Lung (tissue), 12 donors: ENCODE measurements around the gene MAPKAPK3. TPM values are rescaled to one million over a fixed set of nuclear protein-coding genes. Genes with fewer than 3 reads are reported as not detected.

Experiments
- ATAC-seq: fragments of 200-7000 bp; cut with Tn5 transposase; one replicate; pipeline ENCODE4 v1.9.1; 2020; ENCODE audit warnings: moderate number of reproducible peaks; ENCODE audit not compliant: insufficient read depth, low FRiP score
- DNase-seq, 3 donors: peaks; one replicate each; pipeline ENCODE4 v3.0.0-alpha.2; 2013 to 2017
- H3K27ac ChIP-seq, 2 donors: one replicate each; pipeline ENCODE4 v1.5.1; 2013; ENCODE audit warnings: mild to moderate bottlenecking in 2 of 2, moderate library complexity in 2 of 2, control low read depth in 1 of 2, inconsistent platforms in 1 of 2, low read depth in 1 of 2, low read length in 1 of 2
- H3K27me3 ChIP-seq, 3 donors: one replicate each; pipeline ENCODE4 v1.5.1; 2013; ENCODE audit warnings: low read length in 2 of 3; ENCODE audit not compliant: control insufficient read depth in 3 of 3, insufficient read depth in 3 of 3
- H3K36me3 ChIP-seq, 4 donors: one replicate each; pipeline ENCODE4 v1.5.1; 2013; ENCODE audit warnings: low read length in 4 of 4, mild to moderate bottlenecking in 1 of 4, moderate library complexity in 1 of 4; ENCODE audit not compliant: control insufficient read depth in 4 of 4, insufficient read depth in 4 of 4
- H3K4me1 ChIP-seq, 5 donors: one replicate each; pipeline ENCODE4 v1.5.1; 2013; ENCODE audit warnings: low read length in 5 of 5, mild to moderate bottlenecking in 2 of 5, moderate library complexity in 1 of 5; ENCODE audit not compliant: control insufficient read depth in 5 of 5, insufficient read depth in 5 of 5
- H3K4me3 ChIP-seq: one replicate; pipeline ENCODE4 v1.5.1; 2013; ENCODE audit warnings: mild to moderate bottlenecking, control low read depth, moderate library complexity
- H3K9ac ChIP-seq, 2 donors: one replicate each; pipeline ENCODE4 v1.5.1; 2013; ENCODE audit warnings: low read length in 2 of 2, control low read depth in 1 of 2; ENCODE audit not compliant: insufficient read depth in 1 of 2
- H3K9me3 ChIP-seq, 4 donors: one replicate each; pipeline ENCODE4 v1.5.1; 2013; ENCODE audit warnings: low read length in 3 of 4, mild to moderate bottlenecking in 1 of 4, moderate library complexity in 1 of 4; ENCODE audit not compliant: control insufficient read depth in 4 of 4, insufficient read depth in 3 of 4
- CTCF ChIP-seq: IDR thresholded peaks from 2 replicates; pipeline ENCODE4 v1.5.1; 2012; ENCODE audit warnings: mild to moderate bottlenecking; ENCODE audit errors: control extremely low read depth, extremely low read depth
- WGBS, 2 donors: extraction: QIAGEN DNeasy Blood & Tissue Kit; methylation state at CpG; one replicate each; pipeline ENCODE4 v1.1.7; 2013; 5-methylcytosine and 5-hydroxymethylcytosine counted together
- polyA plus RNA-seq, 2 donors: library from polyadenylated mRNA; stranded (reverse); fragments of 200-250 nt; gene quantifications; one replicate each; pipeline ENCODE4 v1.2.1, GENCODE V29; 2013
- total RNA-seq, 2 donors: library from RNA; depleted of rRNA in 1 of 2; stranded (reverse); fragments of >200 nt in 1 of 2; gene quantifications; one replicate each; pipeline ENCODE4 v1.2.1, GENCODE V29; 2014 to 2021
- donor health status: control.
- donor health status: control.
- donor health status: Bipolar disorder and iron deficiency.
- donor health status: healthy.
- donor health status: DM: yes; HTN: yes; CAD: no.

MAPKAPK3 gene
- total and polyA plus RNA-seq, 4 donors = 23.6 to 96.1 (median 71.4) TPM

- Histone ChIP-seq H3K27ac (peak overlapping the region; percentile 27 to 57), H3K36me3 (peaks cover 6 to 40% (median 36%) of the 10 kb centered on the region in 4 donors), H3K4me3 (no peak overlapping the region), H3K9me3 (no peaks in the 10 kb centered on the region), H3K9ac (no peak overlapping the region), H3K4me1 (peaks cover 8 to 51% (median 30%) of the 10 kb centered on the region in 5 donors), H3K27me3 (no peaks in the 10 kb centered on the region)
- 78 to 86% methylated on average over 29 of the region's 29 CpGs for WGBS, 2 donors
- no peak for DNase-seq
- no peak for TF ChIP-seq CTCF
- no peak for ATAC-seq
Observed at GRCh38 chr3:50607271-50608091, 9.5 kb upstream of the MAPKAPK3 start.

DNA sequence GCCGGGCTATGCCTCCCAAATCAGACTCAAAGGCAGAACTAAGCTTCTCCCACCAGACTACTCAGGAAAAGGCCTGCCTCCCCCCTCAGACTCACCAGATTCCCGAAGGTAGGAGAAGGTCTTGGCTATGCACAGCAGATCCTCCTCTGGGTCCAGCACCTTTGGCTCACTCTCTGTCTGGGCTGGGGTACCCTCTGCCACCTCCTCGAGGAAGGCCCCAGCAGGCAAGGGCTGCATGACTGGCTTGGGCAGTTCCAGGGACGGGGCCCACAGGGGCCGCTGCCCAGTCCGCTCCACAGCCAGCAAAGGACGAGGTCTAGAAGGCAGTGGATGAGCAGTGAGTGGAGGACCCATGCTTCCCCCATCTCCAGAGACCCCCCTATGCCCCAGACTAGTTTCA, 8.7 kb upstream of the MAPKAPK3 start:
- DNase-seq (no peak), ATAC-seq (no peak)
- no peaks in the 10 kb centered on the region for H3K9me3 ChIP-seq
- peak overlapping the region; percentile 37 to 43 for H3K27ac ChIP-seq
- no peaks in the 10 kb centered on the region for H3K27me3 ChIP-seq
- peaks cover 6 to 46% (median 31%) of the 10 kb centered on the region in 5 donors for H3K4me1 ChIP-seq
- H3K36me3 ChIP-seq = peaks cover 6 to 40% (median 36%) of the 10 kb centered on the region in 4 donors
- WGBS, 2 donors = 67 to 85% methylated on average over 7 of the region's 7 CpGs
- TF ChIP-seq CTCF = no peak
- H3K4me3 ChIP-seq = no peak overlapping the region
- H3K9ac ChIP-seq = no peak overlapping the region

GRCh38 chr3:50609071-50609762, 7.7 kb upstream of the MAPKAPK3 start:
- WGBS, 2 donors = 57 to 71% methylated on average over 5 of the region's 5 CpGs
- no peak for DNase-seq
- peak overlapping the region in 1 of 2 donors; percentile 26 for H3K9ac ChIP-seq

More at GRCh38 chr3:50609071-50609762, 7.7 kb upstream of the MAPKAPK3 start:
- H3K27ac ChIP-seq = peak overlapping the region; percentile 89 to 93
- H3K9me3 ChIP-seq = no peaks in the 10 kb centered on the region
- no peak for TF ChIP-seq CTCF
- peak overlapping the region; percentile 79 for H3K4me3 ChIP-seq
- ATAC-seq = no peak
- peaks cover 6 to 40% (median 35%) of the 10 kb centered on the region in 4 donors for H3K36me3 ChIP-seq
- no peaks in the 10 kb centered on the region for H3K27me3 ChIP-seq
- peaks cover 6 to 51% (median 37%) of the 10 kb centered on the region in 5 donors for H3K4me1 ChIP-seq
